HG02759 (cell line): ENCODE measurements around the gene RABL6.
"Not testable (repeated sequence)": the region's sequence is repeated elsewhere in the genome, so short reads cannot be mapped to it uniquely, and the experiment has no call there.

Experiments
- ATAC-seq: cut with Tn5 transposase; IDR thresholded peaks from one replicate; pipeline ENCODE4 v1.9.1; 2021; ENCODE audit warnings: mild to moderate bottlenecking, moderate library complexity; ENCODE audit not compliant: unreplicated experiment

Gene RABL6

DNA sequence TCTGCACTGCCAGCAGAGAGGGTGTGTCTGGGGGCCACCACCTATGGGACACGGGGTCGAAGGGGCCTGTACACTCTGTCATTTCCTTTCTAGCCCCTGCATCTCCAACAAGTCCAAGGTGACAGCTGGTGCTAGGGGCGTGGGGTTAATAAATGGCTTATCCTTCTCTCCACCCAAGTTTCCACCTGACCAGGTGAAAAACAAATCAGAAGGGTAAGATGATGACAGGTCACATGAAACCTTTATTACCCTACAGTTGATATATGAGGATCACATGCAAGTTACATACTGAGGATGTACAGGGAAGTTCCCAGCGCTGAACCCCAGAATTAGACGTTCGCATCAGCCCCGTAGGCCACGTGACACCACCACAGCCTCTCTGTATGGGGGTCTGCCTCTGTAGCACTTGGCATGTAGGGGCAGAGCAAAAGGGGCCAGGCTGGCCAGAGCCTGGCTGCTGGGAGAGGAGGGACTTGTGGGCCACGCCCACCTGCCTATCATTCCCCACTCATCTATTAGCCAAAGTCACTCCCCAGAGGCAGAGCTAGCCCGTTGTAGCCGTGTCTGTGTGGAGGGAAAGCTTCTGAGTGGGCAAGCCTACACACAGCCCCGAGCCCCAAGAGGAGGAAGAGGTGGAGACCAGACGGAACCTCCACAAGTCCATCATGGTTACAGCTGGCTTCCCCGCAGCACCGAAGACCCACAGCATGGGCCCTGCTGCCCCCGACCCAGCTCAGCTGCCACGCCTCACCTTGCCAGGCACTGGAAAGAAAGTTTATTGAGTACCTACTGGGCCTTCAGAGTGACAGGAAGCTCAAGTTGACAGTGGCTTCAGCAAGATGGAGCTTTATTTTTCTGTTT, 14.4 kb upstream of the RABL6 start:
- ATAC-seq, result no peak

DNA sequence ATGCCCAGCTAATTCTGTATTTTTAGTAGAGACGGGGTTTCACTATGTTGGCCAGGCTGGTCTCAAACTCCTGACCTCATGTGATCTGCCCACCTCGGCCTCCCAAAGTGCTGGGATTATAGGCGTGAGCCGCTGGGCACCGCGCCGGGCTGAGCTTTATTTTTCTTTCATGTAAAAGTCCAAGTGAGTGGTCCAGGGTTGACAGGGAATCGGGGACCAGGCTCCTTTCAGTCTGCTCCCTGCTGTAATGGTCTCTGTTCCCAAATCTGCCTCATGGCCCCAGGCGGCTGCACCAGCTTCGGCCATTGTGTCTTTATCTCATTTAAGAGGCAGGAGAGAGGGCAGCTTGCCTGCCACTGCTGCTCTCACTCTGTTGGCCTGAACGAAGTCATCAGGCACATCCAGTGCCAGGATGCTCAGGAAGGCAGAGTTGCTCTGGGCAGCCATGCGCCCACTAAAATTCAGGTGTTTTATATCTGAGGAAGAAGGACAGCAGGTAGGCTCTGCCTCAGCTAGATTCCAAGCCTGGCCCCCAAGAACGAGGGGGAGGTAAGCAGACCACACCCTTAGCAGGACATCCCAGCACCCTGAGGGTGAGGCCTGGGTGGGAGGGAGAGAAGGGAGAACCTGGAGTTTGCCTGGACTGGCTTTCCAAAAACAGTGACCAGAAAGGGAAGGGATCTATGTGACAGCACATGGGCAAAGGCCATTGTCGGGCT, 13.3 kb upstream of the RABL6 start:
- no peak for ATAC-seq

DNA sequence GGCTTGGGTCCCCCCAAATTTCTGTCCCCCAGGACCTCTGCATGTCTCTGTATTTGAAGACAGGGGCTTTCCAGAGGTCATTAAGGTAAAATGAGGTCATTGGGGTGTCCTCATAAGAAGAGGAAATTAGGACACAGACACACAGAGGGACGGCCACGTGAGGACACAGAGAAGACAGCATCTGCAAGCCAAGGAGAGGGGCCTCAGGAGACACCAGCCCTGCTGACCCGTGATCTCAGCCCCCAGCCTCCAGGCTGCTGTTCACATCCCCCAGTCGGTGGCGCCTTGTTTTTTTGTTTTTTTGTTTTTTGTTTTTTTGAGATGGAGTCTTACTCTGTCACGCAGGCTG, 12.8 kb upstream of the RABL6 start:
- no peak for ATAC-seq

DNA sequence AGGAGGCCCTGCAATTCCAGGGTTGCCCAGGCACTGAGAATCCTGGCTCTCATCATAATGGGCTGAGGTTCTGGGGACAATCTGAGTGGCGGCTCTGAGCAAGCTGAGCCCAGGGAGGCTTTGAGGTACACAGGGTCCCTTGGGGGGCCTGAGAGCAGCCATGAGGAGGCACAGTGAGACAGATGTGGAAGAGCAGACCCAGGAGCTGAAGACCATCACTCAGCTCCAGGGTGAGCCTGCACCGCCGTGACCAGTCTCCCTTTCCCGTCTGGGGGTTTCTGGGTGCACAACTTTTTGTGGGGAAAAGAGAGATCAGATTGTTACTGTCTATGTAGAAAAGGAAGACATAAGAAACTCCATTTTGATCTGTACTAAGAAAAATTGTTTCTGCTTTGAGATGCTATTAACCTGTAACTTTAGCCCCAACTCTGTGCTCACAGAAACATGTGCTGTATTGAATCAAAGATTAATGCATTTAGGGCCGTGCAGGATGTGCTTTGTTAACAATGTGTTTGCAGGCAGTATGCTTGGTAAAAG, 11.4 kb upstream of the RABL6 start, which contains the start of gene CCDC183:
CCDC183 (plus strand) TSS at position 101 of the 537 bp plus-strand sequence; CDS start at position 161, 60 bp downstream.
- ATAC-seq, result no peak

DNA sequence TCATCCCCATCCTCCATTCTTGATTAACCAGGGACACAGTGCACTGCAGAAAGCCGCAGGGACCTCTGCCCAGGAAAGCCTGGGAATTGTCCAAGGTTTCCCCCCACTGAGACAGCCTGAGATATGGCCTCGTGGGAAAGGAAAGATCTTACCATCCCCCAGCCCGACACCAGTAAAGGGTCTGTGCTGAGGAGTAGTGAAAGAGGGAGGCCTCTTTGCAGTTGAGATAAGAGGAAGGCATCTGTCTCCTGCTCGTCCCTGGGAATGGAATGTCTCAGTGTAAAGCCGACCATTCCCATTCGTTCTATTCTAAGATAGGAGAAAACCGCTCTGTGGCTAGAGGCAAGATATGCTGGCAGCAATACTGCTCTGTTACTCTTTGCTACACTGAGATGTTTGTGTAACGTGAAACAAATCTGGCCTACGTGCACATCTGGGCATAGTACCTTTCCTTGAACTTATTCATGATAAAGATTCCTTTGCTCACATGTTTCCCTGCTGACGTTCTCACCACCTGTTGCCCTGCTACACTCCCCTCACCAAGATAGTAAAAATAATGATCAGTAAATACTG, 10.9 kb upstream of the RABL6 start:
- not testable (repeated sequence) for ATAC-seq

DNA sequence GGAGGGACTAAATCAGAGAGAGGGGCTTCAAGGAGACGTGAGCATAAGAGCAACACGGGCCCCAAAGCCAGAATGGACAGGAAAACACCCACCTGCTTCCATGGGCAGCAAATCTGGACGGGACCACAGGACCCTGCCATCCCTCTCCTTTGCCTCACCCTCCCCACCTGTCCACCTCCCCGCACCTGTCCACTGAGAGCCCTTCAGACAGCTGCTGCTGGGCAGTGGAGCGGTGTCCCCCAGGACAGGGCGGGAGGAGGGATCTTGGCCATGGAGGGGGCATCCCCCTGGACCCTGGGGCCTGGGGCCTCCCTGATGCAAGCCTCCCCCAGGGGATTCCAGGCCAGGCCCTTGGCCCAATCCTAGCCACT, 9.1 kb upstream of the RABL6 start:
- no peak for ATAC-seq

DNA sequence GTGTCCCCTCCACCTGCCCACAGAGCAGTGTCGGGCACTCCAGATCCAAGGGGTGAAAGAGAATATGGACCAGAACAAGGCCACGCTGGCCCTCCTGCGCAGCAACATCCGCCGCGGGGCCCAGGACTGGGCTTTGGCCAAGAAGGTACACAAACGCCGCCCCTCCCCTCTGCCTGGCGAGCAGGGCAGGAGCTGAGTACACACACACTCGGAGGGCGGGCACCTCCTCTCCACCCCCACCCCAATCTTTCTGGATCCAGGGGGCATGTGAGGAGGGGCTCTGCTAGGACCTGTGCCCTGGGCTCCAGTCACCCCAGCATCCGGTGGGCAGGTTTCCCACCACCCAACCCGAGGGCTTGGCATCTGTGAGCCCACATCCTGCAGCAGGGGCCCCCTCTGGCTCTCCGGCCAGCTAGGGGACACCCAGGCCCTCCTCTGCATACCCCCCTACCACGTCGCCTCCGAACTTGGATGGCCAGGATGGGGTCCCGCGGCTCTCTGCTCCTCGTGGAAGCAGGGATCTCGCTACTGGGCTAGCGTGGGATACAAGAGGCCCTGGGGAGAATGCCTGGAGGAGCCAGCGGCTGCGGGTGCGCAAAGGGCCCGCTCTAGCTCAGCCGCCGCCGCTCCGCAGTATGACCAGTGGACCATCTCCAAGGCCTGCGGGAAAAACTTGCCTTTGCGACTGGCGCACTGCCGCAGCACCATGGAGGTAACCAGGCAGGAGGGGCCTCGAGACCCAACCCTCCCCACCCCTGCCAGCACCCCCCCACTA, 8.5 kb upstream of the RABL6 start:
- no peak for ATAC-seq

DNA sequence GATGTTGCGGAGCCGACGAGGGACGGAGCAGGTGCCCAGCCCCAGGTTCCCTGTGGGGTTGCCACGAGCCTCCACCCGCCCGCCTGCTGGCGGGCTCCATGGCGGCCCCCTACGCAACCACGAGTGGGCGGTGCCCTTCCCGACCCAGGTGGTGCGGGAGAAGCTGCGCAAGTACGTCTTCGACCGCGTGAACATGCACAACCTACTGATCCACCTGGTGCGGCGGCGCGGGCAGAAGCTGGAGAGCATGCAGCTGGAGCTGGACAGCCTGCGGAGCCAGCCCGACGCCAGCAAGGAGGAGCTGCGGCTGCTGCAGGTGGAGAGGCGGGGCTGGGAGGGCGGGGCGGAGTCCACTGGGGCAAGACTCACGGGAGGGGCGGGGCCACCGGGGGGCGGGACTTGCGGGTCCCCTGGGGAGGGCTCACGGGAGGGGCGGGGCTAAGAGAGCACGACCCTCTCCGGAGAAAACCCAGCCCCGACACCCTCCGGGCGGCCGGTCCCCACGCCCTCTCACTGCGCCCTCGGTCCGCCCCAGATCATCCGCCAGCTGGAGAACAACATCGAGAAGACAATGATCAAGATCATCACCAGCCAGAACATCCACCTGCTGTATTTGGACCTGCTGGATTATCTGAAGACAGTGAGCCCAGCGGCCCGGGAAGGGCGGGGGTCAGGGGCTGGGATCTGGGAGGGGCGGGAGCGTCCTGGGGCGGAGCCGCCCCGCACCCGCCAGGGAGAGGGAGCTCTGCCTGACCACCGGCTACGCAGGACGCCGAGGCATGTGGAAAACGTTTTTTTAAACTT, 7.7 kb upstream of the RABL6 start:
- peak; percentile 61 for ATAC-seq

DNA sequence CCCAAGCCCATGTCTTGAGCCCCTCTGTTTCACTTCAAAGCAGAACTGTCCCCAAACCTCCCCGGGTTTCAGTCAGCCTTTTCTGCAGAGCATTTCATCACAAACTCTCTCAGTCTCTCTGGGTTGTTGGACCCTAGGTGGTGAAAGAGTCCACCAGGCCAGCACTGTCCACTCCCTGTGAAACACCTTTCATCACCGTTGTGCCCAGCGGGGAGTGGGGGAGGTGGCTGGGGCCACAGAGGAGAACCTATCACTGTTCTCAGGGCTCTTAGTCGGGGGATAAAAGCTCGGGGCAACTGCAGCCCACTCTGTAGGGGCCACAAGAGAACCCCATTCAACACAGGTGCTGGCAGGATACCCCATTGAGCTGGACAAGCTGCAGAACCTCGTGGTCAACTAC, 5.4 kb upstream of the RABL6 start:
- ATAC-seq, result no peak

DNA sequence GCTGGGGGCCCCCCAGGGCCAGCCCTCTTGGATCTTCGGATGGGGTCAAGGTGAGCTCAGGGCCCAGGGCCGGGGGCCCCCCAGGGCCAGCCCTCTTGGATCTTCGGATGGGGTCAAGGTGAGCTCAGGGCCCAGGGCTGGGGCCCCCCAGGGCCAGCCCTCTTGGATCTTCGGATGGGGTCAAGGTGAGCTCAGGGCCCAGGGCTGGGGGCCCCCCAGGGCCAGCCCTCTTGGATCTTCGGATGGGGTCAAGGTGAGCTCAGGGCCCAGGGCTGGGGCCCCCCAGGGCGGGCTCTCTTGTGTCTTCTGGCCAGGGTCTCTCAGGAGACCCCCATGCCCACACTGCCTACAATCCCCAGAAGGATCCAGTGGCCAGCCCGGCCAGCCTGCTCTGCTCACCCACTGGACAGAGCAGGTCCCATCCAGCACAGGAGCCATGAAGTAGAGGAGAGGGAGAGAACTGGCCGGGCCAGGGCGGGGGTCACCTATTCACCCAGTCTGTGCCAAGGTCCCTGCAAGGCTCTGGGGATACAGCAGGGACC, 4.7 kb upstream of the RABL6 start:
- not testable (repeated sequence) for ATAC-seq

DNA sequence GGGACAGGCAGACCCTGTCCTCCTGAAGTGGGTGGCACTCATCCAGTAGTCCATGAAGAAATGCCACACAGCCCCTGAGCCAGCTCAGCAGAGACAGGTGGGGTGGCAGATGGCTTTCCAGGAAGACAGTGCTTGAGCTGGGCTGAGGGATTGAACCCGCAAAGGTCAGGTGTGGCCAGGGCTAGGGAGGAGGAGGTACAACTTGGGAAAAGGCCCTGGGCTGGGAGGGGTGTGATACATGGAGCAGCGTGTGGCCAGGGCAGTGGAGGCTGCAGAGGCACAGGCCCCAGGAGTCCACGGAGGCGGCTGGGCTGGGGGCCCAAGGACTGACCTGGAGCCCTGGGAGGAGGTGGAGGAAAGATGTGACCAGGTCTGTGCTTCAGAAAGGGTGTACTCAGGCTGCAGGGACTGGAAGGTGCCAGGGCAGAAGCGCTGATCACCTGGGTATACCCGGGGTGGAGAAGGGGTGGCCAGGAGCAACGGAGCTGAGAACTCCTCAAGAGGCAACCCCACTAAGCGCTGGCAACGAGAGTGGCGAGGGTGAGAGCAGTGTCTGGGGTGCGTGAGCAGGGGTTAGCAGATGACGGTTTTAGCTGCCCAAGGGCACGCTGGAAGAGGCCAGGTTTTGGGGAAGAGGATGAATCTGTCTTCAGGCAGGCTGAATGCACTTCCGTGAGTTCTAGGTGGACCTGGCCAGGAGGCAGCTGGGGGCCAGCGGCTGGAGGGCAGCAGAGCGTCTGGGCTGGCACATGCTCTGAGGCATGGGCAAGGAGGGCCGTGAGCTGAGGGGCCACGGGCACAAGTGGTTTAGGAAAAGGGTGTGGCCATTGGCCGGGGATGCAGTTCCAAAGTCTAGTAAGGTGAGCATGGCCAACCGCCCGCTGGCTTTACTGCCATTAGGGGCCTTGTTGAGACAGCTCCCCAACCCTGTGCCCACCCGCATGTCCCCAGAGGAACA, 3.9 kb upstream of the RABL6 start:
- no peak for ATAC-seq

DNA sequence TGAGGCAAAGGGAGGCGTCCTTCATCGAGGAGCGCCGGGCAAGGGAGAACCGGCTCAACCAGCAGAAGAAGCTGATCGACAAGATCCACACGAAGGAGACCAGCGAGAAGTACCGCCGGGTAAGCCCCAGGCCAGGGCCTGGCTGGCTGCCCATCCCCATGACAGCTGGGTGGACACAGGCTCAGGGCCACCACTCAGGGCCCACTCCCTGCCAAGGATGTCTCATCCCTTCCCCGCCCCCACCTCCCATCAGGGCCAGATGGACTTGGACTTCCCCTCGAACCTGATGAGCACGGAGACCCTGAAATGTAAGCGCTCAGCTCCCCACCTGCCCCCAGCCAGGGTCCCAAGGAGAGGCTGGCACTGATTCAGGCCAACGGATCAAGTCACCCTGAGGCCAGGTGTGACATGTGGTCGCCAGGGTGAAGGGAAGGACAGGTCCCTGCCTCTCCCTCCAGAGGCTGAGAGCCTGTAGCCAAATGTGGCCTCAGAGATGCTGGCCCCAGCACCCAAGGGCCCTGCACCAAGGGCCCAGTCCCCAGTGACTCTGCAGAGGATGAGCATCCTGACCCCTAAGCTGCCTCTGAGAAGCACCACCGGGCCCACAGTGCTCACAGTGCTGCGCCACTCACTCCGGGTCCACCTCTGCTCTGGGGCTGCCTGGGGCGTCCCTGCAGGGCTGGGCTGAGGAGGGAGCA, 3.1 kb upstream of the RABL6 start:
- ATAC-seq, result no peak

DNA sequence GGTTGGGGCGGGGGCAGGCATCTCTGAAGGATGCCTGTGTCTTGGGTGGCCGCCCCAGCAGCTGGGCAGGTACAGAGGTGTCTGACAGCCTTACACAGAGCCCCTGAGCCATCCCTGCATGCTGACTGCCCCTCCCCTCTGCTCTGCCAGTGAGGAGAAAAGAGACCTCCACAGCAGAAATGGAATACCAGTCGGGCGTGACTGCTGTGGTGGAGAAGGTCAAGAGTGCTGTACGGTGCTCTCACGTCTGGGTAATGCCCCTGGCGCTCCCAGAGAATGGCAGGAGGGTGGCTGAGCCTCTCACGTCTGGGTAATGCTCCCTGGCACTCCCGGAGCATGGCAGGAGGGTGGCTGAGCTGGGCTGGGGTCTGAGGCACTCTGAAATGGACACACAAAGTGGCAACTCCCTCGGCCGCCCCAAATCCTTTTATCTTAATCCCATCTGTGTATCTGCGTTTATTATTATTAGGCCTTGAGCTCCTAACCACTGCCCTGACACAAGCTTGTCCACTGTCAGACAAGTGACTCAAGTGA, 2.5 kb upstream of the RABL6 start:
- no peak for ATAC-seq

DNA sequence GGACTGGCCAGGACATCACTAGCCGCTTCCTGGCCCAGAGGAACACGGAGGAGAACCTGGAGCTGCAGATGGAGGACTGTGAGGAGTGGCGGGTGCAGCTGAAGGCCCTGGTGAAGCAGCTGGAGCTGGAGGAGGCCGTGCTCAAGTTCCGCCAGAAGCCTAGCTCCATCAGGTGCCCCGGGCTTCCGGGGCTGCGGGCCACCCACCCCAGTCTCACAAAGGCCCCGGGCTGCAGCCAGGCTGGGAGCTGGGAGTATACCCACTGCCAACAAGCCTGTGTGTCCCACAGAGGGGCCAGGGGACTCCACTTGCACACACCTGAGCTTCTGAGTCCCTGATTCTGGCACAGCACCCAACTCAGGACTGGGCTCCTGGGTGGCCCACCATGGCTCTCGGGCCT, 1.7 kb upstream of the RABL6 start:
- ATAC-seq, result no peak

DNA sequence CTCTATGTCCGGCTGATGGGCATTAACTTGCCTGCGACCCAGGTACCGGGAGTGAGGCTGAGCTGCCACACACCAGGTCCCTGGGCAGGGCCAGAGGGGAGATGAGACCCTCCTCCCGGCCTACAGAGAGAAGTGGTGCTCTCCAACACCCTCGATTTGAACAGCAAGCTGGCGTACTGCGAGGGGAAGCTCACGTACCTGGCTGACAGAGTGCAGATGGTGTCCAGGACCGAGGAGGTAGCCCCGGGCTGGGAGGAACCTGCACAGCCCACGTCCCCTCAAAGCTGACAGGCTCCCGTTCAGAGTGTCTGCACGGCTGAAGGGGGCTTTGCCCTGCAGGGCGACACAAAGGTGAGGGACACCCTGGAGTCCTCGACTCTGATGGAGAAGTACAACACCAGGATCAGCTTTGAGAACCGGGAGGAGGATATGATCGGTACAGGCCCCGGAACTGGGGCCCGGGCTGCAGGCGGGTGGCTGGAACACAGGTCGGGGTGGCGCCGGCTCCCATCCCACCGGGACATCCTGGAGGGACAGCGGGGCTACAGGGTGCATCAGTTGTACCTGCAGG, 1.0 kb upstream of the RABL6 start:
- ATAC-seq, result no peak

DNA sequence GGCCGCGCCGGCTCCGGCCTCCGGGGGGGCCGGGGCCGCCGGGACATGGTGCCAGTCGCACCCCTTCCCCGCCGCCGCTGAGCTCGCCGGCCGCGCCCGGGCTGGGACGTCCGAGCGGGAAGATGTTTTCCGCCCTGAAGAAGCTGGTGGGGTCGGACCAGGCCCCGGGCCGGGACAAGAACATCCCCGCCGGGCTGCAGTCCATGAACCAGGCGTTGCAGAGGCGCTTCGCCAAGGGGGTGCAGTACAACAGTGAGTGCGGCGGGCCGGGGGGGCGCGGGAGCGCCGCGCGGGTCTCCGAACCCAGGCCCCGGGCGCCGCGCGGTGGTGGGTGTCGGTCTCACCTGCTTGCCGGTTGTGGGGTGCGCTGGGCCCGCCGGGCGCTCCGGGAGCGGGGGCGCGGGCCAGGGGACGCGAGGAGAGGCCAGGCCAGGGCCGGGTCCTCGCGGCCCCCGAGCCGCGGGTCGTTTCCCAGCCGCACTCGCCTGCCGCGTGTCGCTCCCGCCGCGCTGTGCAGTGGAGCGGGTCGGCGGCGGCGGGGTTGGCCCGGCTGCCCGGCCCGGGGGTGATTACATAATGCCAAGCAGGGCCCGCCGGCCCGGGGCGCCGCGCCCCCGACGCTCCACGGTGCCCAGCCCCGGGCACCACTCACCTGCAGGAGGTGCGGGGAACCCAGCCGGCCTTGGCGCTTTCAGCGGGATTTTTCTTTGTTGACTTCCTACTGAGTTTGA, 492 bp downstream of the RABL6 start:
- peak; percentile 33 for ATAC-seq

DNA sequence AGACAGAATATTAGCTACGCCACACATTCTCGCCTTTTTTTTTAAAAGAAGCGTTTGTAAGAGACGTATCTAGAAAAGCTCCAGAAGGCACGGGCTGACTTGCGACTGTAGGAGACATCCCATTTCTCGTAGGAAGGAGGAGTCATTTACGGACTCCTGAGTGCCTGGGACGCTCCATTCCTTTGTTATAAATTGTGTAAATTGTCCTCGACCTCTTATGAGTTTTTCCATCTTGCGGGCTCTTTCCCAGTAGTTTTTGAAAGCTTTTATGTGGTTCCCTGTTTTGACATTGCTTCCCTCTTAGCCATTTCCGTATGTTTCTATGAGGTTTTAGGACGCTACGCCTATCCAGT, 1.0 kb downstream of the RABL6 start:
- no peak for ATAC-seq
